ENCODE data around the gene PPM1F.

GRCh38 chr22:21920341-21921183 lies 32.1 kb downstream of the PPM1F start:
- TF ChIP-seq POLR2A (IDR thresholded peaks at IDR 0.05) (no peak), CTCF (IDR thresholded peaks at IDR 0.05) (no peak)

Measured in Peyer's patch (tissue), 4 donors.